Stimulated activated naive B cell treated with anti-CD40 and anti-IgM and Interleukin-4, amounts not matched to agents 10 μg/mL and 1 μg/mL and 100 μg/mL, for 72 hours (primary cell): ENCODE results near the gene TMOD3.
"Not testable (repeated sequence)": the region's sequence is repeated elsewhere in the genome, so short reads cannot be mapped to it uniquely, and the experiment has no call there.

ENCODE experiments used
- ATAC-seq, 2 donors: fragments of 150-1000 bp; cut with Tn5 transposase; replicated peaks; 2 replicates each; pipeline ENCODE4 v1.10.0; 2021; ENCODE audit warnings: moderate library complexity in 1 of 2
- DNase-seq: peaks from one replicate; pipeline ENCODE4 v3.0.0; 2021
- H3K27ac Mint-ChIP-seq: one replicate; pipeline ENCODE4 v1.8.0; 2022; ENCODE audit warnings: mild to moderate bottlenecking, mixed read lengths
- H3K27me3 Mint-ChIP-seq, 2 donors: one replicate each; pipeline ENCODE4 v1.8.0; 2022; ENCODE audit warnings: mixed read lengths in 2 of 2
- H3K36me3 Mint-ChIP-seq, 2 donors: one replicate each; pipeline ENCODE4 v1.8.0; 2022; ENCODE audit warnings: mixed read lengths in 2 of 2, mild to moderate bottlenecking in 1 of 2
- H3K4me1 Mint-ChIP-seq, 2 donors: one replicate each; pipeline ENCODE4 v1.8.0; 2022; ENCODE audit warnings: mixed read lengths in 2 of 2, mild to moderate bottlenecking in 1 of 2
- H3K4me3 Mint-ChIP-seq, 2 donors: one replicate each; pipeline ENCODE4 v1.8.0; 2022; ENCODE audit warnings: mild to moderate bottlenecking in 2 of 2, mixed read lengths in 2 of 2, moderate library complexity in 1 of 2
- H3K9me3 Mint-ChIP-seq, 2 donors: one replicate each; pipeline ENCODE4 v1.8.0; 2022; ENCODE audit warnings: mixed read lengths in 2 of 2, mild to moderate bottlenecking in 1 of 2

TMOD3 gene

GRCh38 chr15:51884517-51885236 is 55.2 kb downstream of the TMOD3 start:
- no peaks in the 10 kb centered on the region for H3K27me3 Mint-ChIP-seq
- peaks cover 0 to 2% of the 10 kb centered on the region in 2 donors for H3K9me3 Mint-ChIP-seq
- H3K27ac Mint-ChIP-seq = no peak overlapping the region
- DNase-seq (no peak), ATAC-seq (peak in 1 of 2 donors; percentile 38)
- H3K4me1 Mint-ChIP-seq = peaks cover 4 to 6% of the 10 kb centered on the region in 2 donors
- peaks cover 17 to 21% of the 10 kb centered on the region in 2 donors for H3K36me3 Mint-ChIP-seq
- H3K4me3 Mint-ChIP-seq = no peak overlapping the region

DNA sequence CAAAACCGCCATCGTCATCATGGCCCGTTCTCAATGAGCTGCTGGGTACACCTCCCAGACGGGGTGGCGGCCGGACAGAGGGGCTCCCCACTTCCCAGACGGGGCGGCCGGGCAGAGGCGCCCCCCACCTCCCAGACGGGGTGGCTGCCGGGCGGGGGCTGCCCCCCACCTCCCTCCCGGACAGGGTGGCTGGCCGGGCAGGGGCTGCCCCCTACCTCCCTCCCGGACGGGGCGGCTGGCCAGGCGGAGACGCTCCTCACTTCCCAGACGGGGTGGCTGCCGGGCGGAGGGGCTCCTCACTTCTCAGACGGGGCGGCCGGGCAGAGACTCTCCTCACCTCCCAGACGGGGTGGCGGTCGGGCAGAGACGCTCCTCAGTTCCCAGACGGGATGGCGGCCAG is 56.3 kb downstream of the TMOD3 start:
- not testable (repeated sequence) for ATAC-seq, H3K4me1 Mint-ChIP-seq, DNase-seq, H3K27ac Mint-ChIP-seq, H3K4me3 Mint-ChIP-seq, H3K9me3 Mint-ChIP-seq, H3K27me3 Mint-ChIP-seq
- H3K36me3 Mint-ChIP-seq = peaks cover 17 to 19% of the 10 kb centered on the region in 2 donors

DNA sequence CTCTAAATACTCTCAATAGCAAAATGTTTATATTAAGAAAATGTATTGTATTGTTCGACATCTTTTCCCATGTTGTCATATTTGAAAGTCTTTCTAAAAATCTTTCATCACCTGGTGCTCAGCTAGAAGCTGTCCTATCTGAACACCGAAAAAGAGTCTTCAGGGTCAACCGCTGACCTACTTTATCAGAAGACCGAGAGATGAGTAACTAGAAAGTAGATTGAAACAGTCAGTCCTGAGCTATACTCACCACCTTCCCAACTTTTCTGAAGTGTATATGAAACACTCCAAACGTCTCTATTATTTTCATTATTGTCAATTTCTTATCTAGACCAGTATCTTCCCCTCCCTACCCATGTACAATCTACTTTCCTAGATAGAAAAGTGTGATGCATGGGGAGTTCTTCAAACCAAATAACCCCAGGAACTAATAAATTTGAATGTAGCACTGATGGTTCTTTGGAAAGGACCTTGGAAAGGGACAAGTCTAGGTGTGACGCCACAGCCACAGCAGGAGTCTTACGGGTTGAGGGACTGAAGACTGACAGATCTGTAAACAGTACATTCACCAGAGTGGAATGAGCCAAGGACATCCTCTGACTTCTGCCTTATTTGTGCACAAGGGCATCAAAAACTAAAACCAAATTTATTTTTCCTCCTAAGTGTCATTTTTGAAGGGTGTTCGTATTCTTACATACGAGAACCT is 58.6 kb downstream of the TMOD3 start:
- H3K27ac Mint-ChIP-seq = no peak overlapping the region
- peaks cover 0 to 2% of the 10 kb centered on the region in 2 donors for H3K9me3 Mint-ChIP-seq
- no peak for ATAC-seq
- no peak for DNase-seq
- H3K4me3 Mint-ChIP-seq = no peak overlapping the region
- H3K4me1 Mint-ChIP-seq = peaks cover 2 to 6% of the 10 kb centered on the region in 2 donors
- no peaks in the 10 kb centered on the region for H3K27me3 Mint-ChIP-seq
- H3K36me3 Mint-ChIP-seq = peaks cover 32 to 34% of the 10 kb centered on the region in 2 donors

DNA sequence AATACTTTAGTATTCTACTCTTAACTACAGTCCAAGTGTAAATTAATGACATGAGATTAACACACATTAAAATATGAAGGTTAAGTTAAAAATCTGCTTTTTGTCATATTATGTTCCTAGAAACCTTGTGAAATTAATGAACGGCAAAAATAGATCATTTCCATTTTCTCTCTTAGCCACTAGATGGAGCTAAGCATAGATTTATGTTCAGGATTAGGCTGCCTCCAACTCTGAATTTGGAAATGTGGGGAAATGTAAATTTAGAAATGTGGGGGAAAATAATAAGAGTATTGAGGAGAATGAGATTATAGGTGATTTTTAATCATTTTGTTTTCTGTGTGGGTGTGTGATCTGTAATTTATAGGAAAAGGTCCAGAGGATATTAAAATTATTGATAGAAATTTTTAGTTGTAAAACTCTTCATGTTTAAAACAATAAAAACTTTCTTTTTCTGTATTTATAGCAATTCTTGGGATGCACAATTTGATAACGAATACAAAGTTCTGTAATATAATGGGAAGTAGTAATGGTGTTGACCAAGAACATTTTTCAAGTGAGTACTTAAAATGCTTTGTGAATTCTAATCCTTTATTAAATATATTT is 59.2 kb downstream of the TMOD3 start:
- Mint-ChIP-seq H3K4me3 (no peak overlapping the region), H3K4me1 (peaks cover 2 to 6% of the 10 kb centered on the region in 2 donors), H3K27me3 (no peaks in the 10 kb centered on the region), H3K9me3 (peaks cover 0 to 2% of the 10 kb centered on the region in 2 donors), H3K27ac (no peak overlapping the region), H3K36me3 (peaks cover 38% of the 10 kb centered on the region in 2 donors)
- no peak for DNase-seq
- ATAC-seq = no peak

- no peak for ATAC-seq
These were observed 60.0 kb downstream of the TMOD3 start for GRCh38 chr15:51889486-51889885.

DNA sequence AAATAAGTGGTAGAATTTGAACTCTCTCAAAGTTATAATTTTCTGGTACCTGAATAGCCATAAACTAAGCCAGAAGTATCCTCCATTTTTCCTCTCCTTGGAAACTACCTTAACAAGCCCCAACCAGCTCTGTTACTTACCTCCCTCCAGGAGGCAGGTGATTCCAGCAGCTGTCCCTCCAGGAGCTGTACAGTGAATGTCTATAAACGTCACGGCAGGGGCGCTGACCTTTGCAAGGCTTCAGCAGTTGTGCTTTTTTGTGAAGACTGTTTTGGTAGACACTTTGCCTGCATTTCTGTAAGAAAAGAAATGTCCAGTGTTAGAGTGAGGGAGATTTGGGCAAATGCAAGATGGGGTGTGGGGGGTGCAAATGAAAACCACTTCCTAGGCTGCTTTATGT is 75.0 kb downstream of the TMOD3 start:
- H3K27me3 Mint-ChIP-seq = no peaks in the 10 kb centered on the region
- no peaks in the 10 kb centered on the region for H3K4me1 Mint-ChIP-seq
- peaks cover 50 to 55% of the 10 kb centered on the region in 2 donors for H3K36me3 Mint-ChIP-seq
- DNase-seq (no peak), ATAC-seq (no peak)
- H3K27ac Mint-ChIP-seq = no peak overlapping the region
- no peak overlapping the region for H3K4me3 Mint-ChIP-seq
- no peaks in the 10 kb centered on the region for H3K9me3 Mint-ChIP-seq

More at GRCh38 chr15:51889486-51889885, 60.0 kb downstream of the TMOD3 start:
- no peak overlapping the region for H3K4me3 Mint-ChIP-seq
- no peak overlapping the region for H3K27ac Mint-ChIP-seq
- H3K36me3 Mint-ChIP-seq = peaks cover 40 to 41% of the 10 kb centered on the region in 2 donors
- H3K4me1 Mint-ChIP-seq = peaks cover 1 to 3% of the 10 kb centered on the region in 2 donors
- H3K9me3 Mint-ChIP-seq = peaks cover 0 to 2% of the 10 kb centered on the region in 2 donors
- H3K27me3 Mint-ChIP-seq = no peaks in the 10 kb centered on the region
- DNase-seq = no peak

GRCh38 chr15:51904931-51905330 is 75.5 kb downstream of the TMOD3 start:
- Mint-ChIP-seq H3K4me1 (no peaks in the 10 kb centered on the region), H3K27me3 (no peaks in the 10 kb centered on the region), H3K36me3 (peaks cover 47 to 55% of the 10 kb centered on the region in 2 donors), H3K9me3 (no peaks in the 10 kb centered on the region), H3K4me3 (no peak overlapping the region), H3K27ac (no peak overlapping the region)
- ATAC-seq = no peak
- no peak for DNase-seq

DNA sequence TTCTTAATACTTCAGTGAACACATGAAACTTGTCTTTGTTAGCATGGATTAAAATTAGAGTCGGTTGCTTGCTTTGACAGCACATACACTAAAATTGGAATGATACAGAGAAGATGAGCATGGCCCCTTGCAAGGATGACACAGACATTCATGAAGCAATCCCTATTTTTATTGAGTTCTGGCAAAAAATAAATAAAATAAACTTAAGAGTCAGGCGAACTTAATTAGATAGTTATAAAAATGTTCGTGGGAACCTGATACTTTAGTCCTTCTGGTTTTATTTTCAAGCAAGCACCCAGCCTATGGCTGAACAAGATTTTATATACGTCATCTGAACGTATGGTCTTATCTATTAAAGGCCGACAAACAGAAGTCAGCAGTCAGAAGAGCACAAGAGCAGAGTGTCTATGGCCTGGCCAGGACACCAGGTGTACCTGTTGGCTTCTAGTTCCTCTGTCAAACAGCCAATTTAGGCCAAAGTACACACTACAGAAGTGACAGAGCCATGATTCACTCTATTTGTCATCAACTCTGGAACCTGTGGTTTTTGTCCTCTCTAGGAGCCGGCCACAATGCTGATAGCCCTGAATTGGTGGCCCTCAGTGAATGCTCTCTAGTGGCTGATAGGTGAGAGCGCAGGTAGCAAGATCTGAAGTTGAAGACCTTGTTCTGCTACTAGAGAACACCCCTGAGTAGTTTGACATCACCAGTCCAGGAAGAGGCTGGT is 77.8 kb downstream of the TMOD3 start:
- H3K4me1 Mint-ChIP-seq = no peaks in the 10 kb centered on the region
- DNase-seq (no peak), ATAC-seq (peak in 1 of 2 donors; percentile 27)
- no peak overlapping the region for H3K4me3 Mint-ChIP-seq
- H3K27ac Mint-ChIP-seq = no peak overlapping the region
- peaks cover 42 to 50% of the 10 kb centered on the region in 2 donors for H3K36me3 Mint-ChIP-seq
- H3K9me3 Mint-ChIP-seq = no peaks in the 10 kb centered on the region
- H3K27me3 Mint-ChIP-seq = no peaks in the 10 kb centered on the region

GRCh38 chr15:51908316-51908715 is 78.9 kb downstream of the TMOD3 start:
- Mint-ChIP-seq H3K27me3 (no peaks in the 10 kb centered on the region), H3K9me3 (no peaks in the 10 kb centered on the region), H3K36me3 (peaks cover 41 to 49% of the 10 kb centered on the region in 2 donors), H3K4me3 (no peak overlapping the region), H3K27ac (no peak overlapping the region), H3K4me1 (no peaks in the 10 kb centered on the region)
- DNase-seq (no peak), ATAC-seq (no peak)

- Mint-ChIP-seq H3K9me3 (no peaks in the 10 kb centered on the region), H3K36me3 (peaks cover 31 to 39% of the 10 kb centered on the region in 2 donors), H3K4me1 (no peaks in the 10 kb centered on the region), H3K27me3 (no peaks in the 10 kb centered on the region), H3K4me3 (no peak overlapping the region), H3K27ac (no peak overlapping the region)
- ATAC-seq = no peak
- DNase-seq = no peak
These were observed 80.1 kb downstream of the TMOD3 start for GRCh38 chr15:51909584-51909983.

DNA sequence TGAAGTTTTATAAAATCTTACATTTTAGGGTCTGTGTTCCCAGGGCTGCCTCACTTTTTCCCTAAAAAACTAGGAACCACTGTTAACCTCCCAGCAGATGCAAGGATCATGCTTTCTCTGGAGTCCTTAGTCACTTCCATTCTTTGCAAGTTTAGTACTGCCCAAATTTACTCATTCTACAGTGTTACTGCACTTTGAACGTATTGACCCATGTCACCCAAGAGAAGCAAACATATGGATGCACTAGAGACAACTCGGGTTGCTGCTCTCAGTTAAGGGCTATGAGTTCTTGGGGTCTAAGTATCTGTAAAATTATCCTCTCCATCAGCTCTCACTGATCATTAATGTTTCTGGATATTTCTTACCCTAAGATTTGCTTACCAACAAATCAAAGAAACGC is 83.1 kb downstream of the TMOD3 start:
- H3K4me3 Mint-ChIP-seq = no peak overlapping the region
- H3K36me3 Mint-ChIP-seq = peaks cover 24 to 27% of the 10 kb centered on the region in 2 donors
- ATAC-seq (no peak), DNase-seq (no peak)
- H3K27me3 Mint-ChIP-seq = no peaks in the 10 kb centered on the region
- H3K27ac Mint-ChIP-seq = no peak overlapping the region
- H3K9me3 Mint-ChIP-seq = no peaks in the 10 kb centered on the region
- no peaks in the 10 kb centered on the region for H3K4me1 Mint-ChIP-seq

DNA sequence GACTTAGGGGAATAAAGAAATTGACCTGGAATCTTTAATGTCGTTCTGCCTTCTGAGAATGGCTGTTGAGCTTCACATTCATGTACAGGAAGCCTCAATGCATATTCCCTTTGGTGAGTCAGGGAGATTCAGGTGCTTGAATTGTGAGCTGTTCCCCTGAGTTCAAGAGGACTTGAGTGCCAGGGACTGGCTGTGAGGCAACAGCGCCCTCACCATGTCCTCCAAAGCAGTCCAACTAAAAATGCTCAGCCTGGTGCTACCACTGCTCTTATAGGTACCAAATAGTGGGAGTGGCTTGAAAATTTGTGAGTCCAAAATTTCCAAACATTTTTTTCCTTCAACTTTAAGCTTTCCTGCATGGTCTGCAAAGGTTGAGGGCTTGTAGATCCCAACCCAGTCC is 88.0 kb downstream of the TMOD3 start:
- no peak for DNase-seq
- no peak for ATAC-seq
- Mint-ChIP-seq H3K9me3 (no peaks in the 10 kb centered on the region), H3K36me3 (peaks cover 16 to 22% of the 10 kb centered on the region in 2 donors), H3K4me3 (no peak overlapping the region), H3K27me3 (no peaks in the 10 kb centered on the region), H3K4me1 (no peaks in the 10 kb centered on the region), H3K27ac (no peak overlapping the region)

- Mint-ChIP-seq H3K4me1 (no peaks in the 10 kb centered on the region), H3K27ac (no peak overlapping the region), H3K36me3 (peaks cover 18 to 36% of the 10 kb centered on the region in 2 donors), H3K27me3 (no peaks in the 10 kb centered on the region), H3K4me3 (no peak overlapping the region), H3K9me3 (no peaks in the 10 kb centered on the region)
- ATAC-seq (no peak), DNase-seq (no peak)
These were observed 95.0 kb downstream of the TMOD3 start for GRCh38 chr15:51924156-51925068.
